ENCODE measurements around the gene GPRIN3.
A peak's percentile ranks its signal among the peaks of the same experiment; 100 is the strongest.

Gene GPRIN3

GRCh38 chr4:89307446-89308160 lies at the start of gene GPRIN3:
GPRIN3 (minus strand) TSS chr4:89307800; CDS start chr4:89250110, 57,690 bp downstream.
- DNase-seq: peak; percentile 53

DNA sequence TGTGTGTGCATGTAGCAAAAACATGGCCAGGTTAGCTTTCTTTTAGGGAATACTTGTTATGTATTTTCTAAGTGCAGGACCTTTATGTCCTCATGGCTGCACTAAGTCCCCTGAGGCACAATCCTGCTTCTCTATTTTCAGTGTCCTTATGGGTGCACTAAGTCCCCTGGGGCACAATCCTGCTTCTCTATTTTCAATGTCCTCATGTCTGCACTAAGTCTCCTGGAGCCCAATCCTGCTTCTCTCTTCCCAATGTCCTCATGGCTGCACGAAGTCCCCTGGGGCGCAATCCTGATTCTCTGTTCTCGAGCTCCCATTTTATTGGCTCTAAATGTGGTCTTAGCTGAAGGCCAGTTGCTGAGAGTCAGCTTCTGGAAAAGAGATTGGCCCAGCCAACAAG lies 49.7 kb upstream of the GPRIN3 start:
- no peak for DNase-seq

DNA sequence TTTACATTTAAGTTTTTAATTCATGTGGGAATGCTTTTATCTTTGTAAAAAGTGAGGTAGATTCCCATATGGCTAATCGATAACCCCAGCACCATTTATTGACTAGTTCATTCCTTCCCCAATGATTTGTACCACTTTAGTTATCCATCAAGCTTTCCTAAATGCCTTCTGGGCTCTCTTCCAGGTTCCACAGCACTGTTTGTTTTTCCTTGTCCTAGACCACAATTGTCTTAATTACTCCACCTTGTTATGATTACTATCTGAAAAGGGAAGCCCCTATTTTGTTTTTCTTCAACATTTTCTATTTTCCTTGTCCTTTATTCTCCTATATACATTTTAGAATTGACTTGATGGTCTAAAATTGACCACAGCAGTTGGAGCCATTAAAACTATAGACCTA lies 48.5 kb upstream of the GPRIN3 start:
- DNase-seq: no peak

- no peak for DNase-seq
Observed at GRCh38 chr4:89353514-89353913, 45.9 kb upstream of the GPRIN3 start.

- DNase-seq: no peak
Observed at GRCh38 chr4:89352541-89352940, 44.9 kb upstream of the GPRIN3 start.

GRCh38 chr4:89351201-89351600 lies 43.6 kb upstream of the GPRIN3 start:
- DNase-seq: no peak

- DNase-seq: no peak
Observed at GRCh38 chr4:89347363-89348025, 39.9 kb upstream of the GPRIN3 start.

DNA sequence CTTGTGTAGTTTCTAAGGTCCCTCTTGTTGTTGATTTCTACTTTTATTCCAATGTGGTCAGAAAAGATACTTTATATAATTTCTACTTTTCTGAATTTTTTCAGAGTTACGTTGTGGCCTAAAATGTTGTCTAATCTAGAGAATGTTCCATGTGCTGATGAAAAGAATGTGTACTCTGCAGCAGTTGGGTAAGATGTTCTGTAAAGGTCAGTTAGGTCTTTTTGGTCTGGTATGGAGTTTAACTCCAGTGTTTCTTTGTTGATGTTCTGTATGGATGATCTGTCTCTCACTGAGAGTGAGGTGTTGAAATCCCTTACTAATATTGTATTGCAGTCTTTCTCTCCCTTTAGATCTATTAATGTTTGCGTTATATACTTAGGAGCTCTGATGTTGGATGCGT lies 37.0 kb upstream of the GPRIN3 start:
- no peak for DNase-seq

- no peak for DNase-seq
Observed at GRCh38 chr4:89338206-89338605, 30.6 kb upstream of the GPRIN3 start.

DNA sequence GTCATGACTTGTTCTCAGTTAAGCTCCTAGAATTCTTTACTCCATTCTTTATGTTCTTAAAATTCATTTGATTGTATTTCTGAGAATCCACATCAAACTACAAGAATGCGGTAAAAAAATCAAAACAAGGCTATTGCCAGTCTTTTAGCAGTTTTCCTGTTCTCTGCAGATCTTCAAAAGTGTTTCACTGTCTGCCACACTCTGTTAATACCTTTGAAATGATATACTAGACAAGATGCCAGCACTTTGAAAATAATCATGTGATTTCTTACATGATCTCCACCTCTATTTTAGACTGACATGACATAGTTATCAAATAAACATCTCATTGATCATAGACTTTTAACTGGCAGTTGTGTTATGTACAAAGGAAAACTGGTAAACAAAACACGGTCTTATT lies 30.1 kb upstream of the GPRIN3 start:
- no peak for DNase-seq

DNA sequence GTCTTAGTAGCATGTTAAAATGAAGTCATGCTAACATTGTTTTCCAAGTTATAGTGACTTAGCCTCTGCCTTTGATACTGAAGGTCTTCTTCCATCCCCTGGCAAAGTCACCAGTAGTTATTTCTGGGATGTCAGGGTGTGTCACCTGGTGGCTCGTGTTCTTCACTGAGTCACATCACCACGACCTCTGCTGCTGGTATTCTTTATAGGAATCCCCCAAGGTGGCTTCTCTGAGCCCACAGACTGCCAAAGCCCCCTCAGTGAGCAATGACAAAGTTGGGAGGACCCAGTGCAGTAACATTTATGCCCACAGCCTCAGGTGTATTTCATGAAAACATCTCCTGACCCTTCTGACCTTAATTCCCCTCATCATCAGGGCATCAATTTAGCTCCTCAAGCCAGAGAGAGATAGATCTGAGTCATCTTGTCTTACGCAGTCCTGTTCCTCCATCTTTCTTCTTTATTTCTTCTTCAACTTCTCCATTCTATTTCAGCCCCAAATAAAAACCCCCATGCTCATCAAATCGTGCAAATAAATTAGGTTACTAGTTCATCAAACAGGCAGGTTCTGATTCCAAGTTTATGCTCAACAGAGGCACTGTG lies 29.3 kb upstream of the GPRIN3 start:
- no peak for DNase-seq

GRCh38 chr4:89334830-89335229 lies 27.2 kb upstream of the GPRIN3 start:
- no peak for DNase-seq

DNA sequence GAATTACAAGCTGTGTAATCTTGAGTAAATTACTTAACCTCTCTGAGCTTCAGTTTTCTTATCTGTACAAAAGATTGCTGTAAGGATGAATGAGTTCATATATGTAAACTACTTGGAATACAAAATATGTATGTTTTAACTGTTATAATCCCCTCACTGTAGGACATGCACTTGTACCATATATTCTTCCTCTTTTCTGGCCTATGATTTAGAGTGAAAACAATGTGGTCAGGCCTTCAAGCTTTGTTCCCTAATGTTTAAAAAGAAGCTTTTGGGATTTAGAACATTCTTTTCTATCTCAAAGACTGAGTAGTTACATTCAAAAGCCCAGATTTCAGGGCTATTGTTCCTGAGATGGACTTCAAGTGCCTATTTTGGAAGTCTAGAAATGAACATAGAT lies 26.7 kb upstream of the GPRIN3 start:
- DNase-seq: no peak

DNA sequence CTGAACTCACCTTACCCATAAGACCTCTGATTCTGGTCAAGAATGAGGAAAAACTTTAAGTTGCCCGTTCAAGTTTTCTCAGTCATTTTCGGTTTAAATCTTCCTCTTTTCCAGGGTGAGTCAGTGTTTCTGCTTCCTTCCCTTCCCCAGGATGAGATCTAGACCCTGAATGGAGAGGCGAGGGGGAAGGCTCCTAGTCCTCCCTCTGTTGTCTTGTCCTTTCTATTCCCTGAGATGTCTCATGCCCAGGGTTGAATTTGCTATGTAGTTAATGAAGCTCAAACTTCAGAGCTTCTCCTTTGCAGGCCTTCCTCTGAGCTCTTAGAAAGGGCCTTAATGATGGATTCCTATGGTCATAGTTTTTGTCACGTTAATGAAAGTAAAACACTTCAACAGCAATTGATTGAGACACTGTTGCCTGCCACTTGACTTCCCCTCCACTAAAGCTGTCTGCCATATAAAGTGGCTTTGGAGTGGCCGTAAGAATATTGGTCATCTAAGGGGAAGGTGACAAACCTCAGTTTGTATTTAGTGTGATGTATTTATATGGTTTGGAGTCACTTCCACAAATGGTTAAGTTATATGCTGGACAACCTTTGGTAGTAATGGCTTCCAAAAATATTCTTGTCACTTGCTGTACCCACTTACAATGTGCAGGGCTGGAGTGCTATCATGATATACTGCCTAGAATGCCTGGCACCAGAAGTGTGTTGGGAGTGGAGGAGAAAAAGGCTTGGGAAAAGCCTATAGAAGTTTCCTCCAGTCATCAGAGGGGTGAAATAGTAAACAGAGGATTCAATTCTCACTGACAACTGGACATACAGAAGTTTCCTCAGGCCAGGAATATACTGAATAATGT lies 24.3 kb upstream of the GPRIN3 start:
- DNase-seq: no peak

DNA sequence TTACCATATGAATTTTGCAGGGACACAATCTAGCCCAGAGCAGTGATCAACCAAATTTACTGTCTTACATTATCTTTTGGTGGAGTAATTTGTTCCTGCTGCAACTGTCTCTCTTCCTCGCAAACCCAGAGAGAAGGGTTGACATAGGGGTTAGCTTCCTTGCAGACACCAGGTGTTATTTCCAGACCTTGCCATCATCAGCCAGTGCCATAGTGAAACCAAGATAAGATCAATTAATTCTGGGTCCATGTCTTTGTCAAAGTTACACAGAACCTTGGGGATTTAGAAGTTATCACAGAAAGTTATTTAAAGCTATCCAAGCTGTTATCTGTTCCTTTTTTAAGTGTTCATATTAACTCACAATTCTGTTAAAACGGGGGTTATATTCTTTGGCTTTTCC lies 23.6 kb upstream of the GPRIN3 start:
- DNase-seq: no peak

GRCh38 chr4:89329280-89329679 lies 21.7 kb upstream of the GPRIN3 start:
- no peak for DNase-seq

DNA sequence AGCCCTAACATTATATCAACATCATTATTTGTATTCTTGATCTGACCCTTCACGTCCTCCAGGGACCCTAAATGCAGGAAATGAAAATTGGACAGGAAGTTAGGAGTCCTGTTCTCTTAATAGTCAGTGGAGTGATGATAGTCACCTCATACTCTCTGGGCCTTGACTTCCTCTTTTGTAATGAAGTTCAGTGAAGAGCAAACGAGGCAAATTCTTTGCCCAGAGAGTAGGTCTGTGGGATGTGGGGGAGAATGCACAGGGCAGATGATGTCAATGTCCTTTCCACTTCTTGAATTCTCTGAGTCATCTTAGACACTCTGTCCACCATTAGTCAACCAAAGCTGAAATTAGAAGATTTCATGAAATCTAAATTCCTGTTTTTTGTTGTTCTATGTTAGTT lies 17.1 kb upstream of the GPRIN3 start:
- no peak for DNase-seq

DNA sequence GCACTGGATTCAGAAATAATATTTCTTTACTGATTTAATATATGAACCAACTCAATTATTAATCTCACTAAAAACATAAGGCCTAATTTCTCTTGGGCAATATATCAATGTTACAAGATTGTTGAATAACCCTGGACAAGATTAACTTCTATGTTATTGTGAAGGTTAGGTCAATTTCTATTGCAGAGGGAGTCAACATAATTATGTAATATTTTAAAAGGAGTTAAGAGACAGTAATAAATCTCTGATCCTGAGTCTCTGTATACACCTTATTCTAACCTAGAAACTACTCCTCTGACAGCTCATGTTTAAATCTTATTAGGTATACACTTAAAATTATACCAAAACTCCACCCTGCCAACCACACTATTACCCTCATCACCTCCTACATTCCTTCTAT lies 15.1 kb upstream of the GPRIN3 start:
- DNase-seq: no peak

DNA sequence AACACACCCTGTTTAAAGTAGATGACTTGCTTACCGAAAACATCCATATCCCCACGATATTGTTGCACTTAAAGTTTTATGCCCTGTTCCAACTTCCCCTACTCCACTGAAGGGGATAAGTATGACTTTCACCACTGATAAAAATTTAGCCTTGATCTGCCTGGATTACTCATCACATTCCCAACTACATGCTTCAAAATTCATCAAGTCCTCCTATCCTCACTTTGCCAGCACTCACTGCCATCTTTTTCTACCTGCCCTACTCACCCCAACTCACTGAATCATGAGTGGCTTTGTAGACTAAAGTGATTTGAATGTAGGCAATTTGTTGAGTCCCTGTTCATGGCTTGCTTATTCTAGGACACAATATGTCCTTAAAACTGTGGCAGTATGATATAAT lies 12.2 kb upstream of the GPRIN3 start:
- no peak for DNase-seq

DNA sequence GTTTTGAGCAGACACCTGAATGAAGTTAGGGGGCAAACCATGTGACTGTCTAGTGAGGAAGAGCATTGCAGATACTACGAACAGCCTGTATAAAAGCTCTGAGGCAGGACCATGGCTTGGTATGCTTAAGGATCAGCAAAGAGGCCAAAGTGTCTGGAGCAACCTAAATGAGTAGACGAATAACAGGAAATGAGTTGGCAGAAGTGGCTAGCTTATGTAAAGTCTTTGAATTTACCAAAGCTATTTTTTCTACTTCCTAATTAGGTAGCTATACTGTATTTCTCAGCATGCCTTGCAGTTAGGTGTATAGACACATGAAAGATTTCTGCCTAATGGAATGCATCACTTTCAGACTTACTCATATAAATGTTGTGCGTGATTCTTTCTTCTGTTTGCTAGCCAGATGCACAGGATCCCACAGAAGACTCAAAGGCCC lies 9.3 kb upstream of the GPRIN3 start:
- no peak for DNase-seq

DNA sequence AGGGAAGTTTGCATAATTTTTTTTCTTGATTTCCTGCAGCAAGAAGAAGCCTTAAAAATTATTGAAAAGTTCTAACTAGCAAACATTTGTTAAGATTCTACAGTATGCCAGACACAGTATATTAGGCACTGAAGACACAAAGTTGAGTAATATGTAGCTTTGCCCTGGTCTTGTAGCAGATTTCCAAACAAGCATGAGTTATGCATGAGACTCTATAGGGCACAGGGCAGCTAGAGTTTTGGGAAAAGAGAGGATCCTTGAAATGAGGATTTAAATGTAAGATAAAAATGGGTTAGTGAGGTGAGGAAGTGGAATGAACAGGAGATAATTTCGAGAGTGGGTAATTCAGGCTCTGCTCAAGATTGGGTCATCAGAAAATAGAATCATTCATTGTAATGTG lies 8.6 kb upstream of the GPRIN3 start:
- DNase-seq: no peak

GRCh38 chr4:89314291-89314690 lies 6.7 kb upstream of the GPRIN3 start:
- DNase-seq: no peak

DNA sequence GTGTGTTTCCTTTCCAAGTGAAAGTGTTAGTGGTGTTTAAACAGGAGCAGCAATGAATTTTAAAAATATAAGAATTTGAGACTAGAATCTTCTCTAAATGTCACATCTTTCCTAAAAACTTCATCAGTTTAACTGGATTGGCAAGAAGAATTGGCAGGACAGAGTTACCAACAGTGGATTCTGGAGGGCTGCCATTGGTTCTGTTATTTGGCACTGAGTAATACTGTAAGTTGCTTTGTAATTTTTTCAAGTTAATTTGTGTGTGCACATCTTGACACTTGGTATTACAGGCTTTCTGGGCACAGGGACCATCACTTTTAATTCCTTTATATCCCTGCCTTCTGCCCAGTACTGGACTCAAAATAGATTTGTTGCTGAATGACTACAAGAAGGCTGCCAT lies 4.5 kb upstream of the GPRIN3 start:
- no peak for DNase-seq

All from NCI-H526 treated with DMSO at 0.1 percent for 48 hours (cell line).